GM12864 (cell line): ENCODE measurements around the gene FAM219A.

Source experiments
- DNase-seq: peaks from one replicate; pipeline ENCODE4 v3.0.0-alpha.2; 2011; ENCODE audit warnings: low read depth
- H3K4me3 ChIP-seq: 2 replicates; pipeline ENCODE4 v1.5.1; 2011; ENCODE audit warnings: mild to moderate bottlenecking, low read depth, low read length, control low read depth
- TF ChIP-seq, protein P1 (sequence below): IDR thresholded peaks from 2 replicates; pipeline ENCODE4 v1.5.1; 2011; ENCODE audit warnings: low read depth, mild to moderate bottlenecking, moderate library complexity, low read length, control low read depth, inconsistent platforms; ENCODE audit errors: missing control alignments

Gene FAM219A

DNA sequence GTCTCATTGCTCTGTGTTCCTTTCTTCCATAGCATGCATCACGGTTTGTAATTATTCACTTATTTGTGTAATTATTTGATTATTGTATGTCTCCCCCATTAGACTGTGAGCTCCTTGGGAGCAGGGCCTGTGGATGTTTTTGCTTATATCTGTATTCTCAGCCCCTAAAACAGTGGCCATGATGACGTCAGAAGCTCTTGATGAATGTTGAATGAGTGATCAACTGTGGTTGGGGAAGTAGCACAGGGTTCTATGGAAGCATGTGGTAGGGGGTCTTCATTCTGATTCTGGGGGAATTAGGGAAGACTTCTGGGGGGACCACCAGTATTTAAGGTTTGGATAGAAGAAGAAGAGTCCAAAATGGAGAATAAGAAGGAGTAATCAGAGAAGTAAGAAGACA lies 6.2 kb upstream of the FAM219A start:
- no peak for DNase-seq
- TF ChIP-seq, protein P1, sequence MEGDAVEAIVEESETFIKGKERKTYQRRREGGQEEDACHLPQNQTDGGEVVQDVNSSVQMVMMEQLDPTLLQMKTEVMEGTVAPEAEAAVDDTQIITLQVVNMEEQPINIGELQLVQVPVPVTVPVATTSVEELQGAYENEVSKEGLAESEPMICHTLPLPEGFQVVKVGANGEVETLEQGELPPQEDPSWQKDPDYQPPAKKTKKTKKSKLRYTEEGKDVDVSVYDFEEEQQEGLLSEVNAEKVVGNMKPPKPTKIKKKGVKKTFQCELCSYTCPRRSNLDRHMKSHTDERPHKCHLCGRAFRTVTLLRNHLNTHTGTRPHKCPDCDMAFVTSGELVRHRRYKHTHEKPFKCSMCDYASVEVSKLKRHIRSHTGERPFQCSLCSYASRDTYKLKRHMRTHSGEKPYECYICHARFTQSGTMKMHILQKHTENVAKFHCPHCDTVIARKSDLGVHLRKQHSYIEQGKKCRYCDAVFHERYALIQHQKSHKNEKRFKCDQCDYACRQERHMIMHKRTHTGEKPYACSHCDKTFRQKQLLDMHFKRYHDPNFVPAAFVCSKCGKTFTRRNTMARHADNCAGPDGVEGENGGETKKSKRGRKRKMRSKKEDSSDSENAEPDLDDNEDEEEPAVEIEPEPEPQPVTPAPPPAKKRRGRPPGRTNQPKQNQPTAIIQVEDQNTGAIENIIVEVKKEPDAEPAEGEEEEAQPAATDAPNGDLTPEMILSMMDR: no peak
- no peak overlapping the region for H3K4me3 ChIP-seq

DNA sequence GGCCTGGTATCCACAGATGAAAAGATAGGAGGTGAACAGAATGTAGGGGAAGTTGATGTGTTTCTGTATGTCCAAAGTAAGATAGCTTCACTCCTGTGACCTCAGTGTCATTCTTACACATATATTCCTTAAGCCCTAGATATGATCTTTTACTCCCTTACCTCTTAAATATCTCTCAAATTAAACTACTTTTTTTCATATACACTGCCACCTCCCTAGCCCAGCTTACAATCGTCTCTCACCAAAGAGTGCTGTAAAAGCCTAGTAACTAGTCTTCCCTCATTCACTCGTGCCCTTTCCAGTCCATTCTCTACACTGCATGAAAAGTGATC lies 5.5 kb upstream of the FAM219A start:
- no peak for DNase-seq
- TF ChIP-seq, protein P1: no peak
- H3K4me3 ChIP-seq: no peak overlapping the region

DNA sequence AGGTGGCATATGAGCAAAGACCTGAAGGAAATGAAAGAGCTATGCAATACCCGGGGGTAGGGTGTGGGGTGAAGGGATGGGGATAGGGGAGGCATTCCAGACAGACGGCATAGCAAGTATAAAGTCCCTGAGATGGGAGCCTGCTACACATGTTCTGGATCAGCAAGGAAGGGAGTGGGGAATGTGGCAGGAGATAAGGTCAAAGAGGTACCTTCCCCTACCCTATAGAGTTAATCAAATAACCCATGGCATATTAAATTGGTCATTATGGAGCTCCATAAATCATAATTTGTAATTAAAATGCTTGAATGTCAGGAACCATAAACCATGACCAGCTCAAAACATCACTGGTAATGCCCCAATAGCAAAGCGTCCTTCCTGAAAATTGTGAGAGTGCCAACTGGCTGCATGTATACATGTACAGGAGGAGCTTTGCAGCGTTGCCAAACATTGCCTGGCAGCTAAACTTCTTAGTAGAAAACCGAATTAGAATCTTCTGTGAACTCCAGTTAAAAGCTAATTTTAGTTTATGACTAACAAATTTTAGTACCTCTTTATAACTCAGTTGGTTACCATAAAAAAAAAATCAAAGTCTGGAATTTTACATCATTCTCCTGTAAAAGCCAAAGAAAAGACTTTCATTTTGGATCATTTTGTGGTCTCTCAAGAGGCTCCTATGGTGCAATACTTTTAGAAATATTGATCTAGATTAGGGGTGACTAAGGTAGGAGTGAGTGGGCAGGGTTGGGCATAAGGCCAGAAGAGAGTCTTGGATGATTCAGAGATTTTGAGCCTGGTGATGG lies 4.9 kb upstream of the FAM219A start:
- TF ChIP-seq, protein P1: no peak
- H3K4me3 ChIP-seq: no peak overlapping the region
- DNase-seq: no peak

DNA sequence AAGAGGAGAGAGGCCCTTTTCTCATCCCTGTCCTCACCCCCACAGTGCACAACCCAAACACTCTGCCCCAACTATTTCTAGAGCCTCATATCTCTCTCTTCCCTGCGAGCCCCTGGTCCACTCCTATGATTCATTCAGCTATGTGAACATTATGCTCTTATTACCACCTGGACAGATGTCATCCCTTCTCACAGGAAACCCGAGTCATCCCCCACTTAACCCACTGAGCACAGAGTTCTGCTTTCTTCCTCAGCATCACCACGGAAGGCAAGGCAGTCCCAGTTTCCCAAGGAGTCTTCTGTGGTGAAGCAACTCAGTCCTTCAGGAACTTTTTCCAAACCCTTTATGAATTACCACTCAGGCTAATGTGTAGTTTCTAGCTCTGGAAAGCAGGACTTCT lies 1.6 kb upstream of the FAM219A start:
- DNase-seq: no peak
- TF ChIP-seq, protein P1: no peak
- H3K4me3 ChIP-seq: no peak overlapping the region

DNA sequence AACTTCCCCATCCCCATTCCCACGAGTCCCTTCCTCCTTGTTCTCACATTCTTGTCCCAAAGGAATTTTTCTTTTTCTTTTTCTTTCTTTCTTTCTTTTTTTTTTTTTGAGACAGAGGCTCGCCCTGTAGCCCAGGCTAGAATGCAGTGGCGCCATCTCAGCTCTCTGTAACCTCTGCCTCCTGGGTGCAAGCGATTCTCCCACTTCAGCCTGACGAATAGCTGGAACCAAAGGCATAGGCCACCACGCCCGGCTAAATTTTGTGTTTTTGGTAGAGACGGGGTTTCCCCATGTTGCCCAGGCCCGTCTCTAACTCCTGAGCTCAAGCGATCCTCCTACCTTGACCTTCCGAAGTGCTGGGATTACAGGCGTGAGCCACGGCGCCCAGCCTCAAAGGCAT lies 986 bp upstream of the FAM219A start:
- DNase-seq: no peak
- TF ChIP-seq, protein P1: no peak
- no peak overlapping the region for H3K4me3 ChIP-seq

DNA sequence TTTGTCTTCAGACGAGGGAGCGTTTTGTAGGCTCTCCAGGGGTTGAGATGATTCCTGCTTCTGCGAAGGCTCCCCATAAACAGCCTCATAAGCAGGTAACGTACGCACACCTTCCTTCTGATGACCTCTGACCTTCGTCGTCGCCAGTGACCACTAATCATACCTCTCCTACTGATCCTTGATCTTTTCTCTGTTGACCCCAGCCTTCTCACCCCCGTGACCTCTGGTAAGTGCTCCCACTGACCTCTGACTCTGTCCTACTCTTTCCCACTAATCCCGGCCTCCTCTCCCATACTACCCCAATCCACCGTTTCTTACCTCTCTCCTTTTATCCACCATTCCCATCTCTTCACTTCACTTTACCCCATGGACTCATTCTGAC lies 580 bp upstream of the FAM219A start:
- TF ChIP-seq, protein P1: no peak
- H3K4me3 ChIP-seq: no peak overlapping the region
- DNase-seq: no peak
